Caco-2 (cell line): ENCODE measurements around the gene AUTS2. TPM values are rescaled to one million over a fixed set of nuclear protein-coding genes. Genes with fewer than 3 reads are reported as not detected.

Experiments
- BruUV-seq: library from RNA; stranded (reverse); fragments of 400-500 nt; replicated peaks from 2 replicates; lab custom pipeline; 2021; lab: Mats Ljungman, UMichigan
- CTCF ChIA-PET: fragments of 300-600 bp; sonication (Branson Sonifier 250); formaldehyde crosslinking; loops from one replicate; lab custom pipeline; 2022; ENCODE audit warnings: antibody characterized with exemption; lab: Charles Lee
- POLR2A ChIA-PET: fragments of 300-600 bp; sonication (Branson Sonifier 250); formaldehyde crosslinking; loops from one replicate; lab custom pipeline; 2022; ENCODE audit warnings: antibody characterized with exemption; lab: Charles Lee
- DNase-seq, 2 experiments: peaks; one replicate each; pipeline versions ENCODE4 v3.0.0 to v3.0.0-alpha.2; 2020 to 2022
- H3K27me3 ChIP-seq: replicated peaks from 2 replicates; pipeline ENCODE4 v1.6.0; 2011; ENCODE audit warnings: low read length; ENCODE audit not compliant: control insufficient read depth, insufficient read depth
- H3K36me3 ChIP-seq: 2 replicates; pipeline ENCODE4 v1.5.1; 2011; ENCODE audit warnings: low read length; ENCODE audit not compliant: control insufficient read depth, insufficient read depth
- H3K4me1 ChIP-seq: fragments of 250-450 bp; sonication (Bioruptor Pico); 2 replicates; pipeline ENCODE4 v1.5.1; 2020; ENCODE audit warnings: mild to moderate bottlenecking
- H3K4me3 ChIP-seq: 2 replicates; pipeline ENCODE4 v1.5.1; 2011; ENCODE audit warnings: low read depth, mild to moderate bottlenecking, control low read depth, low read length
- H3K9me3 ChIP-seq: fragments of 250-450 bp; sonication (Bioruptor Pico); 2 replicates; pipeline ENCODE4 v1.5.1; 2020; ENCODE audit warnings: mild to moderate bottlenecking, moderate library complexity
- H3K27ac Mint-ChIP-seq: one replicate; pipeline ENCODE4 v1.8.0; 2022; ENCODE audit warnings: mixed read lengths; ENCODE audit not compliant: unreplicated experiment
- H3K27me3 Mint-ChIP-seq: one replicate; pipeline ENCODE4 v1.8.0; 2022; ENCODE audit warnings: mixed read lengths; ENCODE audit not compliant: insufficient read depth, unreplicated experiment
- H3K36me3 Mint-ChIP-seq: one replicate; pipeline ENCODE4 v1.8.0; 2022; ENCODE audit warnings: mild to moderate bottlenecking, mixed read lengths; ENCODE audit not compliant: insufficient read depth, unreplicated experiment
- H3K4me1 Mint-ChIP-seq: one replicate; pipeline ENCODE4 v1.8.0; 2022; ENCODE audit warnings: low read depth, mixed read lengths; ENCODE audit not compliant: unreplicated experiment
- H3K4me3 Mint-ChIP-seq: one replicate; pipeline ENCODE4 v1.8.0; 2022; ENCODE audit warnings: mild to moderate bottlenecking, moderate library complexity, mixed read lengths; ENCODE audit not compliant: unreplicated experiment
- H3K9me3 Mint-ChIP-seq: one replicate; pipeline ENCODE4 v1.8.0; 2022; ENCODE audit warnings: mixed read lengths; ENCODE audit not compliant: unreplicated experiment
- CTCF ChIP-seq, 2 experiments: fragments of 200-600 bp in 1 of 2; IDR thresholded peaks; 1 replicate in 1 of 2; 2 replicates in 1 of 2; pipeline versions ENCODE4 v1.5.1 to v1.8.0; 2011 to 2022; ENCODE audit warnings: antibody characterized with exemption in 1 of 2, control low read depth in 1 of 2, inconsistent platforms in 1 of 2, low read depth in 1 of 2, low read length in 1 of 2, mild to moderate bottlenecking in 1 of 2, moderate library complexity in 1 of 2; ENCODE audit not compliant: insufficient read depth in 1 of 2, severe bottlenecking in 1 of 2, unreplicated experiment in 1 of 2
- intact Hi-C: fragments of 100-400 bp; cut with micrococcal nuclease; formaldehyde crosslinking; loops from one replicate; pipeline ENCODE4 v1.10.0; 2022; ENCODE audit not compliant: unreplicated experiment
- total RNA-seq: library from RNA; stranded (reverse); gene quantifications from 2 replicates; pipeline ENCODE4 v1.2.3, GENCODE V29; 2022

Gene AUTS2
- total RNA-seq, 1 experiment from 2014 or later = 37.1 TPM

- Histone ChIP-seq H3K4me1 (peaks cover 28% of the 10 kb centered on the region), H3K9me3 (no peaks in the 10 kb centered on the region), H3K4me3 (peak overlapping the region; percentile 25), H3K27me3 (no peaks in the 10 kb centered on the region), H3K36me3 (no peaks in the 10 kb centered on the region)
- ChIA-PET POLR2A (interaction anchor here (1.0 kb wide), 1 partner anchor 123 kb away, joined by 5 read pairs; no protein-coding TSS in a partner anchor), CTCF (no interaction called here)
- Mint-ChIP-seq H3K4me3 (peak overlapping the region; percentile 4), H3K27ac (peak overlapping the region; percentile 92), H3K27me3 (no peaks in the 10 kb centered on the region), H3K36me3 (no peaks in the 10 kb centered on the region), H3K9me3 (peaks cover 11% of the 10 kb centered on the region), H3K4me1 (peaks cover 40% of the 10 kb centered on the region)
- intact Hi-C loops = loop anchor here (1.0 to 5.0 kb wide), 3 partner anchors 17 to 353 kb away; no protein-coding TSS in a partner anchor
- no peak for TF ChIP-seq CTCF (IDR thresholded peaks at IDR 0.05; ENCODE audit: insufficient read depth in 1 of 2, low read depth in 1 of 2, low read length in 1 of 2, severe bottlenecking in 1 of 2, unreplicated experiment in 1 of 2)
- peak; percentile 66 to 68 for DNase-seq
- BruUV-seq = no TSS peak
Observed at GRCh38 chr7:70571403-70571934, 973.2 kb downstream of the AUTS2 start.

GRCh38 chr7:70571961-70572360 lies 973.7 kb downstream of the AUTS2 start:
- H3K27ac Mint-ChIP-seq = peak overlapping the region; percentile 92

GRCh38 chr7:70572571-70572970 lies 974.3 kb downstream of the AUTS2 start:
- H3K4me3 ChIP-seq = no peak overlapping the region
- no peaks in the 10 kb centered on the region for H3K36me3 ChIP-seq
- H3K9me3 ChIP-seq = no peaks in the 10 kb centered on the region
- Mint-ChIP-seq H3K9me3 (peaks cover 11% of the 10 kb centered on the region), H3K4me3 (no peak overlapping the region), H3K27me3 (no peaks in the 10 kb centered on the region), H3K36me3 (no peaks in the 10 kb centered on the region), H3K4me1 (peaks cover 40% of the 10 kb centered on the region), H3K27ac (no peak overlapping the region)
- intact Hi-C loops = loop anchor here (5.0 kb wide), 1 partner anchor 125 kb away; no protein-coding TSS in a partner anchor
- TF ChIP-seq CTCF (IDR thresholded peaks at IDR 0.05; ENCODE audit: insufficient read depth in 1 of 2, low read depth in 1 of 2, low read length in 1 of 2, severe bottlenecking in 1 of 2, unreplicated experiment in 1 of 2) = no peak
- no peaks in the 10 kb centered on the region for H3K27me3 ChIP-seq
- ChIA-PET POLR2A (no interaction called here), CTCF (no interaction called here)
- no peak for DNase-seq
- TSS peak; percentile 30 for BruUV-seq
- peaks cover 28% of the 10 kb centered on the region for H3K4me1 ChIP-seq

More at GRCh38 chr7:70571961-70572360, 973.7 kb downstream of the AUTS2 start:
- H3K36me3 Mint-ChIP-seq = no peaks in the 10 kb centered on the region
- no peaks in the 10 kb centered on the region for H3K36me3 ChIP-seq
- ChIA-PET CTCF (no interaction called here), POLR2A (interaction anchor here (1.0 kb wide), 1 partner anchor 122 kb away, joined by 5 read pairs; no protein-coding TSS in a partner anchor)
- no TSS peak for BruUV-seq
- H3K4me1 ChIP-seq = peaks cover 28% of the 10 kb centered on the region
- no peaks in the 10 kb centered on the region for H3K27me3 ChIP-seq
- H3K4me3 Mint-ChIP-seq = peak overlapping the region; percentile 4
- H3K27me3 Mint-ChIP-seq = no peaks in the 10 kb centered on the region
- H3K4me3 ChIP-seq = peak overlapping the region; percentile 25; the same call in 1 of the 2 replicates
- peaks cover 11% of the 10 kb centered on the region for H3K9me3 Mint-ChIP-seq
- peaks cover 40% of the 10 kb centered on the region for H3K4me1 Mint-ChIP-seq
- intact Hi-C loops = loop anchor here (1.0 to 5.0 kb wide), 3 partner anchors 16 to 353 kb away; no protein-coding TSS in a partner anchor
- no peaks in the 10 kb centered on the region for H3K9me3 ChIP-seq
- no peak for DNase-seq
- TF ChIP-seq CTCF (IDR thresholded peaks at IDR 0.05; ENCODE audit: insufficient read depth in 1 of 2, low read depth in 1 of 2, low read length in 1 of 2, severe bottlenecking in 1 of 2, unreplicated experiment in 1 of 2) = no peak
